GM23338 (cell line): Measurements from ENCODE around the gene RIPOR3. TPM values are rescaled to one million over a fixed set of nuclear protein-coding genes. Genes with fewer than 3 reads are reported as not detected.

Experiments used
- ATAC-seq: fragments of 200-7000 bp; cut with Tn5 transposase; 3 replicates; pipeline ENCODE4 v1.9.1; 2020
- DNase-seq: peaks from one replicate; pipeline ENCODE4 v3.0.0-alpha.2; 2015; ENCODE audit warnings: low spot score
- H2AFZ ChIP-seq: fragments of 200-600 bp; sonication (generic); 2 replicates; pipeline ENCODE4 v1.8.0; 2016; ENCODE audit warnings: antibody characterized with exemption, mild to moderate bottlenecking, moderate library complexity
- H3F3A ChIP-seq: fragments of 200-600 bp; sonication (generic); replicated peaks from 2 replicates; pipeline ENCODE4 v1.8.0; 2017; ENCODE audit warnings: antibody characterized with exemption, mixed run types, low read depth
- H3K27ac ChIP-seq: fragments of 200-600 bp; sonication (generic); 2 replicates; pipeline ENCODE4 v1.6.1; 2016; ENCODE audit warnings: low read depth
- H3K27me3 ChIP-seq: fragments of 200-600 bp; sonication (generic); 2 replicates; pipeline ENCODE4 v1.8.0; 2016; ENCODE audit warnings: mild to moderate bottlenecking, mixed run types, moderate library complexity; ENCODE audit not compliant: insufficient read depth
- H3K36me3 ChIP-seq: fragments of 200-600 bp; sonication (generic); 2 replicates; pipeline ENCODE4 v1.8.0; 2016; ENCODE audit warnings: mild to moderate bottlenecking; ENCODE audit not compliant: insufficient read depth
- H3K4me1 ChIP-seq: fragments of 200-600 bp; sonication (generic); 2 replicates; pipeline ENCODE4 v1.8.0; 2016; ENCODE audit warnings: mild to moderate bottlenecking, moderate library complexity; ENCODE audit not compliant: insufficient read depth
- H3K4me2 ChIP-seq: fragments of 200-600 bp; sonication (generic); 2 replicates; pipeline ENCODE4 v1.7.1; 2017; ENCODE audit warnings: mixed run types
- H3K4me3 ChIP-seq: fragments of 200-600 bp; sonication (generic); 2 replicates; pipeline ENCODE4 v1.6.1; 2016; ENCODE audit warnings: mixed run types
- H3K79me2 ChIP-seq: fragments of 200-600 bp; sonication (generic); replicated peaks from 2 replicates; pipeline ENCODE4 v1.8.0; 2017; ENCODE audit warnings: mild to moderate bottlenecking; ENCODE audit not compliant: insufficient read depth
- H3K9me2 ChIP-seq: fragments of 200-600 bp; sonication (generic); 2 replicates; pipeline ENCODE4 v1.8.0; 2017; ENCODE audit not compliant: insufficient read depth
- H4K20me1 ChIP-seq: fragments of 200-600 bp; sonication (generic); replicated peaks from 2 replicates; pipeline ENCODE4 v1.8.0; 2017; ENCODE audit warnings: mild to moderate bottlenecking; ENCODE audit not compliant: insufficient read depth
- H3K27ac Mint-ChIP-seq: 2 replicates; pipeline ENCODE4 v1.8.0; 2020; ENCODE audit warnings: inconsistent platforms, mild to moderate bottlenecking, moderate library complexity, mixed read lengths
- H3K27me3 Mint-ChIP-seq: 3 replicates; pipeline ENCODE4 v1.8.0; 2022; ENCODE audit warnings: low read depth, mild to moderate bottlenecking, moderate library complexity, mixed read lengths, inconsistent platforms; ENCODE audit not compliant: insufficient read depth, poor library complexity
- H3K36me3 Mint-ChIP-seq: 3 replicates; pipeline ENCODE4 v1.8.0; 2021; ENCODE audit warnings: low read depth, mild to moderate bottlenecking, inconsistent platforms, moderate library complexity, mixed read lengths
- H3K4me1 Mint-ChIP-seq: 3 replicates; pipeline ENCODE4 v1.8.0; 2020; ENCODE audit warnings: mild to moderate bottlenecking, inconsistent platforms, mixed read lengths
- H3K4me3 Mint-ChIP-seq: 3 replicates; pipeline ENCODE4 v1.8.0; 2021; ENCODE audit warnings: moderate library complexity, mild to moderate bottlenecking, inconsistent platforms, mixed read lengths
- H3K9me3 Mint-ChIP-seq: 3 replicates; pipeline ENCODE4 v1.8.0; 2020; ENCODE audit warnings: moderate library complexity, mild to moderate bottlenecking, inconsistent platforms, mixed read lengths
- CREB1 ChIP-seq: fragments of 250-450 bp; sonication (Bioruptor Pico); IDR thresholded peaks from 2 replicates; pipeline ENCODE4 v1.5.0; 2020; ENCODE audit warnings: low read depth, mild to moderate bottlenecking, moderate library complexity
- CTCF ChIP-seq, 2 experiments: fragments of 200-600 bp in 1 of 2; sonication (generic) in 1 of 2; conservative IDR thresholded peaks; 2 replicates each; pipeline versions ENCODE4 v1.5.1 to v1.6.1; 2016 to 2017; ENCODE audit warnings: antibody characterized with exemption in 2 of 2, low read depth in 2 of 2, mild to moderate bottlenecking in 2 of 2, moderate library complexity in 1 of 2
- EZH2 ChIP-seq: fragments of 200-600 bp; sonication (generic); IDR thresholded peaks from one replicate; pipeline ENCODE4 v1.8.0; 2017; ENCODE audit warnings: antibody characterized with exemption, mild to moderate bottlenecking, low read depth; ENCODE audit not compliant: unreplicated experiment
- EZH2phosphoT487 ChIP-seq: fragments of 200-600 bp; sonication (generic); IDR thresholded peaks from one replicate; pipeline ENCODE4 v1.8.1; 2018; ENCODE audit warnings: antibody characterized with exemption; ENCODE audit not compliant: unreplicated experiment
- JUNB ChIP-seq: IDR thresholded peaks from one replicate; pipeline ENCODE4 v1.6.1; 2016; ENCODE audit warnings: antibody characterized with exemption; ENCODE audit not compliant: unreplicated experiment
- REST ChIP-seq: IDR thresholded peaks from one replicate; pipeline ENCODE4 v1.6.1; 2018; ENCODE audit warnings: antibody characterized with exemption; ENCODE audit not compliant: unreplicated experiment
- ZNF114 ChIP-seq: fragments of 250-450 bp; sonication (Bioruptor Pico); IDR thresholded peaks from 2 replicates; pipeline ENCODE4 v1.5.0; 2020; ENCODE audit warnings: mild to moderate bottlenecking, moderate library complexity
- ZNF331 ChIP-seq: fragments of 250-450 bp; sonication (Bioruptor Pico); IDR thresholded peaks from 2 replicates; pipeline ENCODE4 v1.5.0; 2020; ENCODE audit warnings: low read depth, mild to moderate bottlenecking, moderate library complexity
- polyA plus RNA-seq: library from polyadenylated mRNA; unstranded; fragments of >200 nt; fragmentation: Nextera tagmentation; extraction: Ambion mirVana; gene quantifications from 2 replicates; pipeline ENCODE4 v1.2.1, GENCODE V29; 2016
- total RNA-seq: library from RNA; depleted of rRNA; stranded (reverse); fragments of >200 nt; shearing (Covaris generic); gene quantifications from 2 replicates; pipeline ENCODE4 v1.2.3, GENCODE V29; 2014

RIPOR3 gene
- total and polyA plus RNA-seq, 2 experiments from 2014 or later = 4.9 to 6.3 TPM

DNA sequence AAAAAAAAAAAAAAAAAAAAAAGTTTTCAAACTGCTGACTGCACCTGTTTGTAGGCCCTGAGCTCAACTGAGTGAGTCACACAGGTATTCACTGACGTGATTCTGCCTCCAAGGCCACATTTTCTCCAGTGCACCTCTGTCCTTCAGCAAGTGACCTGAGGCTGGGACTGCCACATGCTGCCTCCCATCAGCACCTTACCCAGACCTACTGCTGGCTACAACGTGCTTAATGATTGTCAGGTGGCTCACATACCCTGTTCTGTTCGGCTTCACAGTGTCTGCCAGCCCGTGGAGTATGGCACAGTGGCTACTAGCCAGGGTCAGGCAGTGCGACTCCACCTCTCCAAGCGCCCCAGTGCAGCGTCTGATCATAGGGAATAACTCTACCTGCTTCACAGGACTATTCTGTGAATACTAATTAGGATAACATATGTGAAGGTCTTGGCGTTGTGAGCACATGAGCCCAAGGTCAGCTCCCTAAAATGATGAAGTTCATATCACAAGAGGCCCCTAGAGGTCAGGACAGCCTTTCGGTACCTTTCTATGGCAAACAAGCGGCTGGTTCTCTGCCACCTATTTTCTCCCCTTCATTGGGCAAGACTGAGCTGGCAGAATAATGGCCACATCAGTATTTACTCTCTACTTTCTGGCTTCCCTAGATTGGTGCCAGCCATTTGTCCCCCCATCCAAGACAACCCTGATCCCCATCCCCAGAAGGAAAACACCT is 28.1 kb downstream of the RIPOR3 start:
- Histone ChIP-seq H3F3A (no peaks in the 10 kb centered on the region; the same call in 1 of the 2 replicates), H2AFZ (no peak overlapping the region), H3K9me2 (no peaks in the 10 kb centered on the region), H3K27ac (no peak overlapping the region), H3K79me2 (no peaks in the 10 kb centered on the region), H3K4me2 (no peak overlapping the region), H3K4me3 (no peak overlapping the region), H4K20me1 (no peaks in the 10 kb centered on the region), H3K4me1 (0 out of 2 replicates have a peak, but pooled peaks cover 5% of the 10 kb centered on the region), H3K36me3 (no peaks in the 10 kb centered on the region), H3K27me3 (no peaks in the 10 kb centered on the region)
- no peaks in the 10 kb centered on the region for H3K36me3 Mint-ChIP-seq
- H3K9me3 Mint-ChIP-seq = no peaks in the 10 kb centered on the region; the same call in 2 of the 3 replicates
- peaks cover 24% of the 10 kb centered on the region for H3K4me1 Mint-ChIP-seq
- TF ChIP-seq ZNF331 (CRISPR knock-in tag) = no peak
- TF ChIP-seq CTCF (conservative IDR thresholded peaks at IDR 0.05; ENCODE audit: low read depth in 2 of 2) = peak; percentile 59 to 76
- DNase-seq (peak; percentile 79), ATAC-seq (peak; percentile 63)
- peak overlapping the region; percentile 42; the same call in 1 of the 2 replicates for H3K27ac Mint-ChIP-seq
- H3K27me3 Mint-ChIP-seq = peaks cover 17% of the 10 kb centered on the region
- no peak overlapping the region for H3K4me3 Mint-ChIP-seq

DNA sequence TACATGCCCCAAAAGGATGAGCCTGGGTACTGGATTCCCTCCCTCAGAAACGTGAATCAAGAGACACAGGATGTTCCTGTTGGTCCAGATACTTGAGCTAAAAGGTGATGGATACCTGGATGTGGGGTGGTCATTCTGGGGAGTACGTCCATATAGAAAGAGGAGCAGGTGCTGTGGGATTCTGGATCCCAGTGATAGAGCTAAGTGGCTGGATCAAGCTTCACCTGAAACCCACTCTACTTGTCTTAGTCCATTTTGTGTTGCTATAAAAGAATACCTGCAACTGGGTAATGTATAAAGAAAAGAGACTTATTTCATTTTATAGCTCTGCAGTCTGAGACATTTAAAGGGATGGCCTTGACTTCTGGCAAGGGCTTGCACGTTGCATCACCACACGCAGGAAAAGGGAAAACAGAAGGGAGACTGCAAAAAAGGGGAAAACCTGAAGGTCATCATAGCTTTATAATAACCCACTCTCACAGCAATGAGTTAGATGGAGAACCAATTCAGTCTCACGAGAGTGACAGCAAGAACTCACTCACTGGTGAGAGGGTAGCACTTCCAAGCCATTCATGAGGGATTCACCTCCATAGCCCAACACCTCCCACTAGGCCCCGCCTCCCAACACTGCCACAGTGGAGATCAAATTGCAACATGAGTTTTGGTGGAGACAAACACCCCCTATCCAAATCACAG is 31.2 kb downstream of the RIPOR3 start:
- H3K4me1 Mint-ChIP-seq = peaks cover 19% of the 10 kb centered on the region
- Histone ChIP-seq H3F3A (no peaks in the 10 kb centered on the region; the same call in 1 of the 2 replicates), H3K4me2 (no peak overlapping the region), H3K27me3 (no peaks in the 10 kb centered on the region), H3K4me1 (0 out of 2 replicates have a peak, but pooled peaks cover 5% of the 10 kb centered on the region), H2AFZ (no peak overlapping the region), H4K20me1 (no peaks in the 10 kb centered on the region), H3K4me3 (no peak overlapping the region), H3K36me3 (no peaks in the 10 kb centered on the region), H3K79me2 (no peaks in the 10 kb centered on the region), H3K27ac (no peak overlapping the region), H3K9me2 (no peaks in the 10 kb centered on the region)
- TF ChIP-seq REST (no peak), ZNF331 (CRISPR knock-in tag) (no peak), CREB1 (CRISPR knock-in tag) (no peak), JUNB (no peak), EZH2 (no peak), ZNF114 (no peak), EZH2phosphoT487 (no peak)
- peaks cover 15% of the 10 kb centered on the region for H3K27me3 Mint-ChIP-seq
- no peak overlapping the region for H3K27ac Mint-ChIP-seq
- no peak for DNase-seq
- H3K4me3 Mint-ChIP-seq = no peak overlapping the region
- H3K9me3 Mint-ChIP-seq = no peaks in the 10 kb centered on the region; the same call in 2 of the 3 replicates
- peak; percentile 57 for ATAC-seq
- H3K36me3 Mint-ChIP-seq = no peaks in the 10 kb centered on the region
